ENCODE results near the gene ARCN1.
A peak's percentile ranks its signal among the peaks of the same experiment; 100 is the strongest.

ARCN1 gene
- 156 to 327 (median 233) reads per million in 17 experiments for total RNA-seq

DNA sequence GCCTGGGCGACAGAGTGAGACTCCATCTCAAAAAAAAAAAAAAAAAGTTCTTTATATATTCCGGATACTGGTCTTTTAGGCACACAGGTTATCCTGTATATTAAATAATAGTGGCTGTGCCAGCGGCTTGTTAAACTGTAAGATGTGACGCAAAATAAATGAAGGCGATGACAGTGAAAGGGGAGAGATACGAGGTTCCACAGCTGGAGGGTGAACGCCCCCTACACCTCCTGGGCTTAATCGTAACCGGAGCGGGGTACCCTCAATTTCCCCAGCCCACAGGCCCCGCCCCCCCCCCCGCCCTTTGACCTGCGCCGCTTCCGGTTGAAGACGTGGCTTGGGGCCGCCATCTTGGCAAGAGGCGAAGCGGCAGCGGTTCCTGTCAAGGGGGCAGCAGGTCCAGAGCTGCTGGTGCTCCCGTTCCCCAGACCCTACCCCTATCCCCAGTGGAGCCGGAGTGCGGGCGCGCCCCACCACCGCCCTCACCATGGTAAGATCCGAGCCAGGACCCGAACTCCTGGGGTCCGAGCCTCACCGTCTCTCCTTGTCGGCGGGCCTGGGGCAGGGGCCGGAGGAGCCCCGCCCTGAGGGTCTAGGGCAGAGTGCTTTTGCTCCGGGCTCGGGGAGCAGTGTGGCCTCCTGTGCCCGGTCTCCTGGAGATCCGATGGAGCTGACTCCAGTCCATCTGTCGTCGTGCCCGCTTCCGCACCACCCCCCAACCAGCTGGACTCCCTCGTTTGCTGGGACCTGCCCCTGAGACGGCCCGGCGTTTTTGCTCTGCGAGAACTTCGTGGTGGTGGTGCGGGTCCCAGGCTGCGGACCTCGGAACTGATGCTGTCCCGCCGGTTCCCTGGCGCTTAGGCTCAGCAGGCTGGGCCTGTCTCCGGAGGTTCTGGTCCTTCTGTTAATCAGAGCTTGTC is at the start of gene ARCN1:
ARCN1 (plus strand) TSS at position 349 of the 920 bp plus-strand sequence; CDS start at position 488, 139 bp downstream.
- DNase-seq: peak; percentile 74 to 91 (median 86)

DNA sequence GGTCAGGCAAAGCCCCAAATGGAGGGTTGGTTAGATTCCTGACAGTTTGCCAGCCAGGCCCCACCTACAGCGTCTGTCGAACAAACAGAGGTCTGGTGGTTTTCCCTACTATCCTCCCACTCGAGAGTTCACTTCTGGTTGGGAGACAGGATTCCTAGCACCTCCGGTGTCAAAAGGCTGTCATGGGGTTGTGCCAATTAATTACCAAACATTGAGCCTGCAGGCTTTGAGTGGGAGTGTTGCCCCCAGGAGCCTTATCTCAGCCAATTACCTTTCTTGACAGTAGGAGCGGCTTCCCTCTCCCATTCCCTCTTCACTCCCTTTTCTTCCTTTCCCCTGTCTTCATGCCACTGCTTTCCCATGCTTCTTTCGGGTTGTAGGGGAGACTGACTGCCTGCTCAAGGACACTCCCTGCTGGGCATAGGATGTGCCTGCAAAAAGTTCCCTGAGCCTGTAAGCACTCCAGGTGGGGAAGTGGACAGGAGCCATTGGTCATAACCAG is 49.6 kb upstream of the ARCN1 start:
- DNase-seq: no peak

DNA sequence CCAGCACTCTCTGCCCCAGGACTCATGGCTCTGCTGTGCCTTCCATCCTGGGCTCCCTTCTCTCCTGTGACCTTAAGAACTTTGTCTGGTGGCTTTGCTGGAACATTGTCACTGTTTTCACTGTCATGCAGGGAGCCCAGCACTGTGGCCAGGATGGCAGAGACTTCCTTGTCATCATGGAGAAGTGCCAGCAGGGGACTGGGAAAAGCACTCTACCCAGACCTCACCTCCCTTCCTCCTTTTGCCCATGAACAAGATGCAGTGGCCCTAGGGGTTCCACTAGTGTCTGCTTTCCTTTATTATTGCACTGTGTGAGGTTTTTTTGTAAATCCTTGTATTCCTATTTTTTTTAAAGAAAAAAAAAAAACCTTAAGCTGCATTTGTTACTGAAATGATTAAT is 47.9 kb upstream of the ARCN1 start:
- DNase-seq: peak in 3 of 4 experiments; percentile 40 to 42 (median 41)

DNA sequence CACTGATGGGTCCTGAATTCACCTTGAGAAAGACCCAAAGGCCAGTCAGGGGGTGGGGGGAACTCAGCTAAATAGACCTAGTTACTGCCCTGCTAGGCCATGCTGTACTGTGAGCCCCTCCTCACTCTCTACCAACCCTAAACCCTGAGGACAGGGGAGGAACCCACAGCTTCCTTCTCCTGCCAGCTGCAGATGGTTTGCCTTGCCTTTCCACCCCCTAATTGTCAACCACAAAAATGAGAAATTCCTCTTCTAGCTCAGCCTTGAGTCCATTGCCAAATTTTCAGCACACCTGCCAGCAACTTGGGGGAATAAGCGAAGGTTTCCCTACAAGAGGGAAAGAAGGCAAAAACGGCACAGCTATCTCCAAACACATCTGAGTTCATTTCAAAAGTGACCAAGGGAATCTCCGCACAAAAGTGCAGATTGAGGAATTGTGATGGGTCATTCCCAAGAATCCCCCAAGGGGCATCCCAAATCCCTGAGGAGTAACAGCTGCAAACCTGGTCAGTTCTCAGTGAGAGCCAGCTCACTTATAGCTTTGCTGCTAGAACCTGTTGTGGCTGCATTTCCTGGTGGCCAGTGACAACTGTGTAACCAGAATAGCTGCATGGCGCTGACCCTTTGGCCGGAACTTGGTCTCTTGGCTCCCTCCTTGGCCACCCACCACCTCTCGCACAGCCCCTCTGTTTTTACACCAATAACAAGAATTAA is 47.3 kb upstream of the ARCN1 start:
- peak in 2 of 4 experiments; percentile 10 to 16 for DNase-seq

DNA sequence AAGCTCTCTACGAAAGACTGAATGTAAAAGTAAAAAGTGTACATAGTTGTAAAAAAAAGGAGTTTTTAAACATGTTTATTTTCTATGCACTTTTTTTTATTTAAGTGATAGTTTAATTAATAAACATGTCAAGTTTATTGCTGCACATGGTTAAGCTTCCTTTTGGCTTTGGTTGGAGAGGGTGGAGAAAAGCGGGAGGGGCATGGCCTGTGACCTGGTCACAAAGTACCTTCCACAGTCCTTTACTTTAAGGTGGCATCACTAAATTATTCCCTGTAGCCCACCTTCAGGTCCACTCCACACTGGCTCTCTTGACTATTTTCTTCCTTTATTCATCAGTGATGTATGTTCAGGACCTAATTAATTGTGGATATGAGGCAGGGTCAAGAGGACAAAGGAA is 45.5 kb upstream of the ARCN1 start:
- DNase-seq: no peak

DNA sequence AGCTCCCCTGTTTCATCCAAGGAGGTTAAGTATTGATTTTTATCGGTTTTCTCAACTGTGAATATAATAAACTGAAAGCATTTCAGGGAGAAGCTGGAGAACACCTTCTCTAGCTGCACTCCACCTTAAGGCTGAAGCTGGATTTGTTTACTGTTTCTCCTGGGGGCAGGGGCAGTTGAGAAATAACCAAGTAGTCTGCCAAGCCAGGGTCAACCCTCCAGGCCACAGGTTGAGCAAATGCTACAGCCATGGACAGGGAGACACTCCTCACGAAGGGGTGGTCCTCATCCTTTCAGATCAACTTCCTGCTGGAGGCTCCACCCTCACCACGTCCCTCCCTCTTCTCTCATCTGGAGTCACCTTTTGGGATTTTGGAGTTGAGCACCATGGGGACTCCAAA is 45.1 kb upstream of the ARCN1 start, which contains the start of gene TTC36:
TTC36 (plus strand) TSS at position 366 of the 400 bp plus-strand sequence; CDS start at position 387, 21 bp downstream.
- no peak for DNase-seq

DNA sequence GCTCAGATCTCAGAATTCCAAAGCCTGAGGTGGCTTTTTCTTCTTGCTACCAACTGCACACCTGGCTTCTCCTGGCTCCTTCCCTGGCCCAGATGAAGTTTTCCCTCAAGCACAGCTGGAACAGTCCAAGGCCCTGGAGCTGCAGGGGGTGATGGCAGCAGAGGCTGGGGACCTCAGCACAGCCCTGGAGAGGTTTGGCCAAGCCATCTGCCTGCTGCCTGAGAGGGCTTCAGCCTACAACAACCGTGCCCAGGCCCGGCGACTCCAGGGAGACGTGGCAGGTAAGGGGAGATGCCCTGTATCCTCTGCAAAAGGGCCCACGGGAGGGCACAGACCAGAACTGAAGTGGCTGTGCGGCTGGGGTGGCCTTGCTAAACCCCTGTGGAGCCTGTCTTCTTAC is 43.7 kb upstream of the ARCN1 start:
- DNase-seq: no peak

DNA sequence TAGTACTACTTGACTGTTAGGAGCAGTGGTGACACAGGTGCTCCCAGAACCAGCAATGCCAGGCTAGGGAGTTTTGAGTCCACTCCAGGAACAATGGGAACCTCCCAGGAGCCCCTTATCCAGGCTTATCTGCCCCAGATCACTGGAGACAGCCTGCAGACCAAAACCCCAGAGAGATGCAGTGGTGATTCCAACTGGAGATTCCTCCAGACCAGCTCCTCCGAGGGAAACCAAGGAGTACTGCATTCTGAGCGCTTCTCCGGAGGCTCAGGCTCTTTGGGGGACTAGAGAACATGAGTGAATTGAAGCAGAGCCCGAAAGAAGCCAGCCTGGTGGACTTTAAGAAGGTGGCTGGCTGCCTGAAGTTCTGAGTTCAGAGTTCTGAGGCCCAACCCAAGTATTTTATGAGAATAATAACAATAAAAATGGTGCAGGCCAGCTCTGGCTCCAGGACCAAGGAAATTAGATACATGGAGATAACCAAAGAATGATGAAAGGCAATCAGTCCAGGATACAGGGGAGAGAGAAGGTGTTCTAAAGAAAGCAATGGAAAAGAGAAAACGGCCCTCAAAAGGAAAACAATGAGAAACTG is 42.5 kb upstream of the ARCN1 start:
- DNase-seq: no peak

DNA sequence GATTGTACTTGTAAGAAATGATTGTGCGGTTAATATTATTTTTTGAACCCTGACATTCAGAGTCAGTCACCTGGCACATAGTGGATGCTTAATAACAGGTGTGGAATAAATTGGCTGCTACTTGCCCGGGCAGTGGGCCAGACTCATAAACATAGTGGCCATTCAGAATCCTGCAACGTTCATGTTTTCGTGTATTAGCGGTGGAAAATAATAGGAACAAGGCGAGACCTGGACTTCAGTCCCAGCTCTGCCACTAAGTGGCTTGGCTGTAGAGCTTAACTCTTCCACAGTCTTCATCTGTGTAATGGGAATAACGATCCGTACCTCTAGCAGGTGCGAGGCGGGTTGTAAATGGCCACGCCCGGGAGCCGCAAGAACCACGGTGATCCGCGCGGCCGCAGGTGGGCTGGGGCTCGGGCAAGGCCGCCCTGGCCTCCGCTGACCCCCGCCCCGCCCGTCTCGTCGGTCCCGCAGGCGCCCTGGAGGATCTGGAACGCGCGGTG is 42.0 kb upstream of the ARCN1 start:
- DNase-seq: peak in 1 of 4 experiments; percentile 10

DNA sequence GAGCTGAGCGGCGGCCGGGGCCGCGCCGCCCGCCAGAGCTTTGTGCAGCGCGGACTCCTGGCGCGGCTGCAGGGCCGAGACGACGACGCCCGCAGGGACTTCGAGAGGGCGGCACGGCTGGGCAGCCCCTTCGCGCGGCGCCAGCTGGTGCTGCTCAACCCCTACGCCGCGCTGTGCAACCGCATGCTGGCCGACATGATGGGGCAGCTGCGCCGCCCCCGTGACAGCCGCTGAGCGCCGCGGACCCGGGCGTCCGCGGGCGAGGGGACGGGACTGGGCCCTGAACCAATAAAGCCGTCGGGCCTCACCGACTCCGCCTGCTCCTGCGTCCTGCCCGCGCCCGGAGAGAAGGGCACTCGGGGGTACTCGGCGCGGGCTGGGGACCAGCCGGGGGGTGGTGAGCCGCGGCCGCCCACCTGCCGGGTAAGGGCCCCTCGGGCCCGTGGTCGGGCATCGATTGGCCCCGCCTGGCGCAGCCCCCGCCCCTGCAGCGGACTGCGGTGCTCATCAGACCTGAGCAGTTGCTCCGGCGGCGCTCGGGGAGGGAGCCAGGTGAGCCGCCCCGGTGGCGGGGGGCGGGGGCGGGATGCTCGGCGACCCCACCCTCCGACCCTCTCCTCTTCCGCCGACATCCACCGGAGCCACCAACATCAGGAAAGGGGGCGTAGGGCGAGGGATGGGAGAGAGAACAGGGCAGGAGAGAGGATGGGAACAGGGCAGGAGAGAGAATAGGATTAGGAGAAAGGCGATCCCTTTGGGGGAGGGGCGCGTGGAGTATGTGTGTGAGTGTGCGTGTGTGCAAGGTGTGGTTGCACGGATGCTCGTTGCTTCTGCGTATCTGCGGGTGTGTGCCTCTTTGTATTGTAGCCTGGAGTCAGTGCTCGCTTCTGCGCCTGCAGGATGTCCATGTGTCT is 41.3 kb upstream of the ARCN1 start, which contains the start of gene TMEM25:
TMEM25 (plus strand) TSS at position 510 of the 914 bp plus-strand sequence. CDS start 610 bp downstream, outside the sequence.
- peak; percentile 11 to 66 (median 43) for DNase-seq

DNA sequence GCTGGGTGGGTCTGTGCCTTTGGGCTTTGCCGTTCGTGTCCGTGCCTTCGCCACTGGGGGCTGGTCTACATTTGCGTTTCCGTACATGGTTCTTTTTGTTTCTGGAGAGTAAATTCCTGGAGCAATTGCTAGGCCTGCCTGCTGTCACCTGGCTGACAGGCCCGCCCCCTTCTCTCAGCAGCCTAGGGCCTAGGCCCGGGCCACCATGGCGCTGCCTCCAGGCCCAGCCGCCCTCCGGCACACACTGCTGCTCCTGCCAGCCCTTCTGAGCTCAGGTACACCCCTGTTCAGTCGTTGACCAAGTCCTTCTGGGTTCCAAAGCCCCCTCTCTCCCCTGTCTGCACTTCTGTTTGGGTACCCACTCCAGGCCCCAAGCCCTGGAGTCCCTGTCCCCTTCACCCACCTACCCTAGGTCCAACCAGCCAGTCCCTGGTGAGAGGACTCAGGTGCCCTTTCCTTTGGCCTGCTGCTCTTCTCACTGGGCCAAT is 40.6 kb upstream of the ARCN1 start:
- DNase-seq: no peak

DNA sequence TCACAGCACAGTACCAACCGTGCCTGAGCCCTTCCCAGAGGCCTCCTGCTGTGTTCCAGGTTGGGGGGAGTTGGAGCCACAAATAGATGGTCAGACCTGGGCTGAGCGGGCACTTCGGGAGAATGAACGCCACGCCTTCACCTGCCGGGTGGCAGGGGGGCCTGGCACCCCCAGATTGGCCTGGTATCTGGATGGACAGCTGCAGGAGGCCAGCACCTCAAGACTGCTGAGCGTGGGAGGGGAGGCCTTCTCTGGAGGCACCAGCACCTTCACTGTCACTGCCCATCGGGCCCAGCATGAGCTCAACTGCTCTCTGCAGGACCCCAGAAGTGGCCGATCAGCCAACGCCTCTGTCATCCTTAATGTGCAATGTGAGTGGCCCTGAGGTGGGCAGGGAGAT is 40.1 kb upstream of the ARCN1 start:
- DNase-seq: no peak

DNA sequence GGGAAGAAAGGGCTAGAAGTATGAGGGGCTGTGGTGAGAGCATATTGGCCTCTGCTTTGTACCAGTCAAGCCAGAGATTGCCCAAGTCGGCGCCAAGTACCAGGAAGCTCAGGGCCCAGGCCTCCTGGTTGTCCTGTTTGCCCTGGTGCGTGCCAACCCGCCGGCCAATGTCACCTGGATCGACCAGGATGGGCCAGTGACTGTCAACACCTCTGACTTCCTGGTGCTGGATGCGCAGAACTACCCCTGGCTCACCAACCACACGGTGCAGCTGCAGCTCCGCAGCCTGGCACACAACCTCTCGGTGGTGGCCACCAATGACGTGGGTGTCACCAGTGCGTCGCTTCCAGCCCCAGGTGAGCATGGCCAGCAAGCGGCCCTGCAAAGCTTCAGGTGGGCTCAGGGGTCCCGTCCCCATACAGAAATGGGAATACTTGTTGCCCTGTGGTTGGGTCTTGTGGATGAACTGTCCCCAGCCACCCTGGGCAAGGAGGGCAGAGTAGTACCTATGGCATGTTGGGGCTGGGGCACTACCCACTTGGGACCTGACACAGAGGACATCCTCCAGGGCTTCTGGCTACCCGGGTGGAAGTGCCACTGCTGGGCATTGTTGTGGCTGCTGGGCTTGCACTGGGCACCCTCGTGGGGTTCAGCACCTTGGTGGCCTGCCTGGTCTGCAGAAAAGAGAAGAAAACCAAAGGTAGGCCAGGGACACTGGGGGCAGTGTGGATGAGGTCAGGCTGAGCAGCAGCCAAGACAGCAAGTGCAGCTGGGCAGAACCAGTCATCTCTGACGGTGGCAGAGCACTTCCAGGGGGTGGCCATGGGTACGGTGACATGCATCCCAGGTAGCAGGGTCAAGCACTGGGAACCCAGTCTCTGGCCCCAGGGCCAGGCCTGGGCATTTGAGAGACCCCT is 39.1 kb upstream of the ARCN1 start:
- DNase-seq: no peak

DNA sequence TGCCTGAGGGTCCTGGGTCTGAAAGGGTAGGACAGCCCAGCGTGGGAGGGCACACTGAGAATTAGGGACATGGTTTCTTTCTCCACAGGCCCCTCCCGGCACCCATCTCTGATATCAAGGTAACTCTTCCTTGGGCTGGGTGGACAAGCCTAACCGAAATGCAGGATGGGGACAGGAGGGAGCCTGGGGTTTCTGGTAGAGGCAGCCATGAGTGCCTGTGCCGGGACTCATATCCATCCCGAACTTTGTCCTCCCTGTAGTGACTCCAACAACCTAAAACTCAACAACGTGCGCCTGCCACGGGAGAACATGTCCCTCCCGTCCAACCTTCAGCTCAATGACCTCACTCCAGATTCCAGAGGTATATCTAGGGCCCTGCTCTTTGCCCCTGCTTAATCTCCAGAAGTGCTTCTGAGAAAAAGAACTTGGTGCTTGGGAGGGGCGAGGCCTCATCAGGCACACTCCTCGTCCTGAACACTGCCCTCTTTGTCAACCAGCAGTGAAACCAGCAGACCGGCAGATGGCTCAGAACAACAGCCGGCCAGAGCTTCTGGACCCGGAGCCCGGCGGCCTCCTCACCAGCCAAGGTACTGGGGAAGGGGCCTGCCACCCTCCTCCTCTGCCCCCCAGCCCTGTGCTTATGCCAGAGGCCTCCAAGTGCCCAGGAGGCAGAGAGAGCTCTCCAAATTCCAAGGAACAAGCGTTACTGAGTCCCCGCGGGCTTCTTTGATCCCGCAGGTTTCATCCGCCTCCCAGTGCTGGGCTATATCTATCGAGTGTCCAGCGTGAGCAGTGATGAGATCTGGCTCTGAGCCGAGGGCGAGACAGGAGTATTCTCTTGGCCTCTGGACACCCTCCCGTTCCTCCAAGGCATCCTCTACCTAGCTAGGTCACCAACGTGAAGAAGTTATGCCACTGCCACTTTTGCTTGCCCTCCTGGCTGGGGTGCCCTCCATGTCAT is 38.2 kb upstream of the ARCN1 start:
- DNase-seq: no peak

DNA sequence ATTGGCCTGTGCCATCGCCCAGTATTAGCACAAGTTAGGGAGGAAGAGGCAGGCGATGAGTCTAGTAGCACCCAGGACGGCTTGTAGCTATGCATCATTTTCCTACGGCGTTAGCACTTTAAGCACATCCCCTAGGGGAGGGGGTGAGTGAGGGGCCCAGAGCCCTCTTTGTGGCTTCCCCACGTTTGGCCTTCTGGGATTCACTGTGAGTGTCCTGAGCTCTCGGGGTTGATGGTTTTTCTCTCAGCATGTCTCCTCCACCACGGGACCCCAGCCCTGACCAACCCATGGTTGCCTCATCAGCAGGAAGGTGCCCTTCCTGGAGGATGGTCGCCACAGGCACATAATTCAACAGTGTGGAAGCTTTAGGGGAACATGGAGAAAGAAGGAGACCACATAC is 36.9 kb upstream of the ARCN1 start:
- no peak for DNase-seq

DNA sequence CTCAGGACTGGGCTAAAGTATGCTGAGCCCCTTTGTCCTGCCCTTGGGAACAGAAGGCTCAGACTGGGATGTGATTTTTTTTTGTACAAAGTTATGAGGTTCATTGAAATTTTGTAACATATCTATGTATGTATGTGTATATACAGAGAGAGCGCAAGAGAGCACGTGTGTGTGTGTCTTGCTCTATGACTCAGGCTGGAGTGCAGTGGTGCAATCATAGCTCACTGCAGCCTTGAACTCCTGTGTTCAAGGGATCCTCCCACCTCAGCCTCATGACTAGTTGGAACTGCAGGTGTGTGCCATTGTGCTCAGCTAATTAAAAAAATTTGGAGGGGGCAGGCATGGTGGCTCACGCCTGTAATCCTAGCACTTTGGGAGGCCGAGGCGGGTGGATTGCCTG is 35.5 kb upstream of the ARCN1 start:
- DNase-seq: peak in 1 of 4 experiments; percentile 10

DNA sequence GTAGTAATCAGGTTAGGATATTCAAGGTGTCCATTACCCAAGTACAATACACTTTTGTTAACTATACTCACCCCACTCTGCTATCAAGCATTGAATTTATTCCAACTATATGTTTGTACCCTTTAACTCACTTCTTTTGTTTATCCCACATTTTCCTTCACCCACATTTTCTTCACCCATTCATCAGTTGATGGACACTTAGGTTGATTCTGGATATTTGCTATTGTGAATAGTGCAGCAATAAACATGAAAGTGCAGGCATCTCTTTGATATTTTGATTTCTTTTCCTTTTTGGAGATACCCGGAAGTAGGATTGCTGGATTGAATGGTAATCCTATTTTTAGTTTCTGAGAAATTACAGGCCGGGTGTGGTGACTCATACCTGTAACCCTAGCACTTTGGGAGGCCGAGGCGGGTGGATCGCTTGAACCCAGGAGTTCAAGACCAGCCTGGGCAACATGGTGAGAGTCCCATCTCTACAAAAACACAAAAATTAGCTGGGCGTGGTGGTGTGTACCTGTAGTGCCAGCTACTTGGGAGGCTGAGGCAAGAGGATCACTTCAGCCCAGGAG is 34.7 kb upstream of the ARCN1 start:
- DNase-seq: no peak

DNA sequence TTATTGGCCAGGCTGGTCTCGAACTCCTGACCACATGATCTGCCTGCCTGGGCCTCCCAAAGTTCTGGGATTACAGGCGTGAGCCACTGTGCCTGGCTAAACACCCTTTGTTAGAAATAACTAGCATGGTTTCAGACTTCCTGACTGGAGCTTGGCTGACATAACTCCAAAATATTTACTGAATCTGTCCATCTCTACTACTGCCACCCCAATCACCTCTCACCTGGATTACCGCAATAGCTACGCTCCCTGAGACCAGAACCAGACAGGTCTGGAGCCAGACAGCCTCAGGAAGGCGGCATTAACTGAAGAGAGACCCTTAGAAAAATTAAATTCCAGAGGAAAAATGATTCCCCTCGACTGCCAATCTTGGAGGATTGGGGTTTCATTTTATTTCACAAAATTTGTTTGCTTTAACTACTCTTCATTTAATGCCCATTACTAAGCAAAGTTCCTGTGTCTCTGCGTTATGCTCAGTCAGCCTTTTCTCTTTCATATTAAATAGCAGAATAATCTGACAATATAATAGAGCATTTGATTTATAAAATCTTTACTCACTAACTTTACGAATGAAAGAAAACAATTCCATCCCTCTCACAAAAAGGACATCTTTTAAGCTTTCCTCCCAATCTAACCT is 28.1 kb upstream of the ARCN1 start:
- no peak for DNase-seq

Measured in suppressor macrophage (primary cell).